ENCODE measurements around the gene ETDA.
"Not testable (repeated sequence)": the region's sequence is repeated elsewhere in the genome, so short reads cannot be mapped to it uniquely, and the experiment has no call there.

Gene ETDA

GRCh38 chrX:135252011-135252518 is at the start of gene ETDA:
ETDA (plus strand) TSS chrX:135252061; CDS start chrX:135253277, 1,216 bp downstream.
- not testable (repeated sequence) for DNase-seq (ENCODE audit: extremely low read depth, insufficient read length); H3K36me3 ChIP-seq (ENCODE audit: control insufficient read depth, insufficient read depth, low read length); H3K27me3 ChIP-seq (replicated peaks; ENCODE audit: control insufficient read depth, insufficient read depth, low read length); H3K4me3 ChIP-seq (replicated peaks; ENCODE audit: low read depth, low read length)

- H3K27me3 ChIP-seq (replicated peaks; ENCODE audit: control insufficient read depth, insufficient read depth, low read length); H3K36me3 ChIP-seq (ENCODE audit: control insufficient read depth, insufficient read depth, low read length); DNase-seq (ENCODE audit: extremely low read depth, insufficient read length); H3K4me3 ChIP-seq (replicated peaks; ENCODE audit: low read depth, low read length): not testable (repeated sequence)
- peak; percentile 33 for TF ChIP-seq CTCF (IDR thresholded peaks at IDR 0.05; ENCODE audit: insufficient read depth, low read length, poor library complexity, severe bottlenecking)
These were observed 45.4 kb upstream of the ETDA start for GRCh38 chrX:135206427-135206826.

- no peak for DNase-seq (ENCODE audit: extremely low read depth, insufficient read length)
- TF ChIP-seq CTCF (IDR thresholded peaks at IDR 0.05; ENCODE audit: insufficient read depth, low read length, poor library complexity, severe bottlenecking), result no peak
- Histone ChIP-seq H3K36me3 (ENCODE audit: control insufficient read depth, insufficient read depth, low read length) (no peaks in the 10 kb centered on the region), H3K27me3 (replicated peaks; ENCODE audit: control insufficient read depth, insufficient read depth, low read length) (no peaks in the 10 kb centered on the region), H3K4me3 (replicated peaks; ENCODE audit: low read depth, low read length) (no peak overlapping the region)
These were observed 38.5 kb upstream of the ETDA start for GRCh38 chrX:135213200-135213844.

- H3K27me3 ChIP-seq (replicated peaks; ENCODE audit: control insufficient read depth, insufficient read depth, low read length); DNase-seq (ENCODE audit: extremely low read depth, insufficient read length); H3K36me3 ChIP-seq (ENCODE audit: control insufficient read depth, insufficient read depth, low read length); H3K4me3 ChIP-seq (replicated peaks; ENCODE audit: low read depth, low read length): not testable (repeated sequence)
These were observed 5.9 kb upstream of the ETDA start for GRCh38 chrX:135245989-135246388.

GRCh38 chrX:135256087-135256684 is 4.3 kb downstream of the ETDA start:
- not testable (repeated sequence) for DNase-seq (ENCODE audit: extremely low read depth, insufficient read length); H3K27me3 ChIP-seq (replicated peaks; ENCODE audit: control insufficient read depth, insufficient read depth, low read length); H3K4me3 ChIP-seq (replicated peaks; ENCODE audit: low read depth, low read length); H3K36me3 ChIP-seq (ENCODE audit: control insufficient read depth, insufficient read depth, low read length)

GRCh38 chrX:135256923-135257322 is 5.1 kb downstream of the ETDA start:
- no peak for DNase-seq (ENCODE audit: extremely low read depth, insufficient read length)
- H3K27me3 ChIP-seq (replicated peaks; ENCODE audit: control insufficient read depth, insufficient read depth, low read length), result no peaks in the 10 kb centered on the region
- no peak for TF ChIP-seq CTCF (IDR thresholded peaks at IDR 0.05; ENCODE audit: insufficient read depth, low read length, poor library complexity, severe bottlenecking)

GRCh38 chrX:135257469-135257868 is 5.6 kb downstream of the ETDA start:
- TF ChIP-seq CTCF (IDR thresholded peaks at IDR 0.05; ENCODE audit: insufficient read depth, low read length, poor library complexity, severe bottlenecking), result no peak
- no peak overlapping the region for H3K4me3 ChIP-seq (replicated peaks; ENCODE audit: low read depth, low read length)
- no peaks in the 10 kb centered on the region for H3K36me3 ChIP-seq (ENCODE audit: control insufficient read depth, insufficient read depth, low read length)

More at GRCh38 chrX:135256923-135257322, 5.1 kb downstream of the ETDA start:
- H3K4me3 ChIP-seq (replicated peaks; ENCODE audit: low read depth, low read length), result no peak overlapping the region
- no peaks in the 10 kb centered on the region for H3K36me3 ChIP-seq (ENCODE audit: control insufficient read depth, insufficient read depth, low read length)

GRCh38 chrX:135260976-135261375 is 9.1 kb downstream of the ETDA start:
- not testable (repeated sequence) for DNase-seq (ENCODE audit: extremely low read depth, insufficient read length); H3K4me3 ChIP-seq (replicated peaks; ENCODE audit: low read depth, low read length); H3K36me3 ChIP-seq (ENCODE audit: control insufficient read depth, insufficient read depth, low read length); H3K27me3 ChIP-seq (replicated peaks; ENCODE audit: control insufficient read depth, insufficient read depth, low read length)

More at GRCh38 chrX:135257469-135257868, 5.6 kb downstream of the ETDA start:
- no peaks in the 10 kb centered on the region for H3K27me3 ChIP-seq (replicated peaks; ENCODE audit: control insufficient read depth, insufficient read depth, low read length)
- no peak for DNase-seq (ENCODE audit: extremely low read depth, insufficient read length)

- not testable (repeated sequence) for H3K36me3 ChIP-seq (ENCODE audit: control insufficient read depth, insufficient read depth, low read length); H3K27me3 ChIP-seq (replicated peaks; ENCODE audit: control insufficient read depth, insufficient read depth, low read length); DNase-seq (ENCODE audit: extremely low read depth, insufficient read length); H3K4me3 ChIP-seq (replicated peaks; ENCODE audit: low read depth, low read length)
These were observed 11.5 kb downstream of the ETDA start for GRCh38 chrX:135263376-135263775.
